ENCODE results near the gene NGF.

NGF gene

DNA sequence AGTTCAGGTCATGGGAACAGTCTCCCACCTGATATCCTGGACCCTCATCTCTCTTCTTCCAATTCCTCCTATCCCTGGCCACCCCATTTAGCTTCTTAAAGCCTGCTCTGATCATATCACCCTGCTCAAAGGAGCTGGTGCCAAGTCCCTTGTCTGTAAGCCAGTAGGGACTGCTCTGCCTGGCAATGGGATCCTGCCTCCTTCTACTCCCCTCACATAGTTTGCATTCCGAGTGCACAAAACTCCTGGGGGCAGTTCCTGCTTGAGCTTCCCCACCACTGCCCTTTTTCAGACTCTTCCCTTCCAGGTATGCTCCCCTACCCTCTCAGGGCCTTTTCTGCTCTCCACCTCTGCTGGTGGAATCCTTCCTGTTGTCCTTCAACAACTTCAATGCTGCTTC lies 48.1 kb downstream of the NGF start:
- no peak for TF ChIP-seq FOXP2 (optimal IDR thresholded peaks at IDR 0.05; ENCODE audit: borderline replicate concordance, extremely low read depth, extremely low read length, insufficient read depth)
- TF ChIP-seq, protein P1, sequence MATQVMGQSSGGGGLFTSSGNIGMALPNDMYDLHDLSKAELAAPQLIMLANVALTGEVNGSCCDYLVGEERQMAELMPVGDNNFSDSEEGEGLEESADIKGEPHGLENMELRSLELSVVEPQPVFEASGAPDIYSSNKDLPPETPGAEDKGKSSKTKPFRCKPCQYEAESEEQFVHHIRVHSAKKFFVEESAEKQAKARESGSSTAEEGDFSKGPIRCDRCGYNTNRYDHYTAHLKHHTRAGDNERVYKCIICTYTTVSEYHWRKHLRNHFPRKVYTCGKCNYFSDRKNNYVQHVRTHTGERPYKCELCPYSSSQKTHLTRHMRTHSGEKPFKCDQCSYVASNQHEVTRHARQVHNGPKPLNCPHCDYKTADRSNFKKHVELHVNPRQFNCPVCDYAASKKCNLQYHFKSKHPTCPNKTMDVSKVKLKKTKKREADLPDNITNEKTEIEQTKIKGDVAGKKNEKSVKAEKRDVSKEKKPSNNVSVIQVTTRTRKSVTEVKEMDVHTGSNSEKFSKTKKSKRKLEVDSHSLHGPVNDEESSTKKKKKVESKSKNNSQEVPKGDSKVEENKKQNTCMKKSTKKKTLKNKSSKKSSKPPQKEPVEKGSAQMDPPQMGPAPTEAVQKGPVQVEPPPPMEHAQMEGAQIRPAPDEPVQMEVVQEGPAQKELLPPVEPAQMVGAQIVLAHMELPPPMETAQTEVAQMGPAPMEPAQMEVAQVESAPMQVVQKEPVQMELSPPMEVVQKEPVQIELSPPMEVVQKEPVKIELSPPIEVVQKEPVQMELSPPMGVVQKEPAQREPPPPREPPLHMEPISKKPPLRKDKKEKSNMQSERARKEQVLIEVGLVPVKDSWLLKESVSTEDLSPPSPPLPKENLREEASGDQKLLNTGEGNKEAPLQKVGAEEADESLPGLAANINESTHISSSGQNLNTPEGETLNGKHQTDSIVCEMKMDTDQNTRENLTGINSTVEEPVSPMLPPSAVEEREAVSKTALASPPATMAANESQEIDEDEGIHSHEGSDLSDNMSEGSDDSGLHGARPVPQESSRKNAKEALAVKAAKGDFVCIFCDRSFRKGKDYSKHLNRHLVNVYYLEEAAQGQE (IDR thresholded peaks at IDR 0.05; ENCODE audit: insufficient read depth in 1 of 2, low read depth in 2 of 2, low read length in 2 of 2), result no peak
- no peak for TF ChIP-seq POLR2AphosphoS5 (IDR thresholded peaks at IDR 0.05; ENCODE audit: low read depth, low read length)
- no peak for TF ChIP-seq TAF1 (IDR thresholded peaks at IDR 0.05; ENCODE audit: borderline replicate concordance, insufficient read depth, low read length)
- TF ChIP-seq SIN3A (IDR thresholded peaks at IDR 0.05; ENCODE audit: borderline replicate concordance, insufficient read depth, low read length), result no peak

DNA sequence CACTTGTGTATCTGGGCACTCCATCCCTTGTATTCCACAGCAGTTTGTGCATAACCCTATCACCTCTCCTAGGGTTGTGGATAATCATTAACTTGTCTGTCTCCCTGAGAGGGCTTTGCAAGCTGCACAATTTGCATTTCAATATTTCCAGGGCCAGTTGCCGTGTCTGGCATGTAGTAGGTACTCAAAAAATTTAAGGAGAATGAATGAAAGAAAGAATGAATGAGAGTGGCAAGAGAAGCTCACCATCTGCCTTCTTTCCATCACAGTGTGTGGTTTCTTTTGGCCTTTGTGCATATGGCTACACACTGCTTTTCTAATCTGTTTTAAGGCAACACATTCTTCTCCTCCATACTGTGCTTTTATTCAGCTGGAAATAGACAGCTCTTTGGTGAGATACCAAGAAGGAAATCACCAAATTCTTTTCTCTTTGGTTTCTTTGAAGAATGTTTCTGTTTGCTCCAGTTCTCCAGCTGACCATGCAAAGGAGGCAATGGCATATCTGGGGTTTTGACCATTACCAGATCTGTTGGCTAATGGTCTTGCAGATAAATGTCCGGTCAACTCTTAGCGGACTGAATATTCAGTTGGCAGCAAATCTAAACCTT lies 49.4 kb downstream of the NGF start:
- TF ChIP-seq FOXP2 (optimal IDR thresholded peaks at IDR 0.05; ENCODE audit: borderline replicate concordance, extremely low read depth, extremely low read length, insufficient read depth) (no peak), SIN3A (IDR thresholded peaks at IDR 0.05; ENCODE audit: borderline replicate concordance, insufficient read depth, low read length) (no peak), TAF1 (IDR thresholded peaks at IDR 0.05; ENCODE audit: borderline replicate concordance, insufficient read depth, low read length) (no peak), POLR2AphosphoS5 (IDR thresholded peaks at IDR 0.05; ENCODE audit: low read depth, low read length) (no peak)
- TF ChIP-seq, protein P1 (IDR thresholded peaks at IDR 0.05; ENCODE audit: insufficient read depth in 1 of 2, low read depth in 2 of 2, low read length in 2 of 2), result no peak

DNA sequence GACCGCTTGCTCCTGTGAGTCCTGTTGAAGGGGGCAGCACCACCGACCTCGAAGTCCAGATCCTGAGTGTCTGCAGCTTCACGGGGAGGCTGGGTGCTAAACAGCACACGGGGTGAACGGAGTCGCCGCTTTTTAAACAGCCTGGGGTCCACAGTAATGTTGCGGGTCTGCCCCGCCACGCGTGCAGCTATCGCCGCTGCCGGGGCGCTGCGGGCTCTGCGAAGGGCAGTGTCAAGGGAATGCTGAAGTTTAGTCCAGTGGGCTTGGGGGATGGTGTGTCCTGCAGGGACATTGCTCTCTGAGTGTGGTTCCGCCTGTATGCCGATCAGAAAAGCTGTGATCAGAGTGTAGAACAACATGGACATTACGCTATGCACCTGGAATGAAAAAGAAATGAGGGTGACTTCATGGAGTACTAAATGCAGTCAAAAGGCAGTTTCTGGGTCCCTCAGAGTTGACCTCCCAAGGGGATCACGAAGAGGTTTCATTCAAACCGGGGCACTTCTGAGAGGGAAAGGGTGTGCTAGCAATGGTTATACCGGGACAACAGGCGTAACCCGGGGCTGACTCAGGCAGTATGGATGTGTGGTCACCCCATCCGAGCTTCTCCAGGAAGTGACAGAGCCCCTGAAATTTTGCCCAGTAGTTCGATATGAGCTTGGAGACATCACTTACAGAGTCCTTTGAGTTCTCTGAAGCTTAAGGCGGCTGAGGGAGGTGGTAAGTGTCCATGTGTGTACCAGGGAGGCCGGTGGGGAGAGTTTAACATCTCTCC lies 51.4 kb downstream of the NGF start:
- no peak for TF ChIP-seq TAF1 (IDR thresholded peaks at IDR 0.05; ENCODE audit: borderline replicate concordance, insufficient read depth, low read length)

DNA sequence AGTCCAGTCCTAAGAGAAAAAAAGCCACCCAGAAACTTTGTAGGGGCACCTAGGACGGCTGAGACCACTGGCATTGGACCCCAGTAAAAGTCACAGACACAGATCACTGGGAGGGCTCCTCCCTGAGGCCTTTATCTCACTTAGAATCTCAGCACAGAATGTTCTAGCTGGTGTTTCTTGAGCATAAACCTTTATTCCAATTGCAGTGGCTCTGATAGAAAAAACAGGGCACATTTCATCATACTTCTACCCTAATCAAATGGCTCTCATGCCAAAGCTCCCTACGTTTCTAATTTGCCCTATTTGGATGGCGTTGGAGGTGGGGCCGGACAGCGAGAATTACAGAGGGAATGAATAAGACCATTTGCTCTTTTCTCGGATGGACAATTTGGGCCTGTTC lies 53.8 kb downstream of the NGF start:
- TF ChIP-seq, protein P1 (IDR thresholded peaks at IDR 0.05; ENCODE audit: insufficient read depth in 1 of 2, low read depth in 2 of 2, low read length in 2 of 2), result no peak
- no peak for TF ChIP-seq POLR2AphosphoS5 (IDR thresholded peaks at IDR 0.05; ENCODE audit: low read depth, low read length)
- no peak for TF ChIP-seq SIN3A (IDR thresholded peaks at IDR 0.05; ENCODE audit: borderline replicate concordance, insufficient read depth, low read length)
- TF ChIP-seq FOXP2 (optimal IDR thresholded peaks at IDR 0.05; ENCODE audit: borderline replicate concordance, extremely low read depth, extremely low read length, insufficient read depth), result no peak
- no peak for TF ChIP-seq TAF1 (IDR thresholded peaks at IDR 0.05; ENCODE audit: borderline replicate concordance, insufficient read depth, low read length)

DNA sequence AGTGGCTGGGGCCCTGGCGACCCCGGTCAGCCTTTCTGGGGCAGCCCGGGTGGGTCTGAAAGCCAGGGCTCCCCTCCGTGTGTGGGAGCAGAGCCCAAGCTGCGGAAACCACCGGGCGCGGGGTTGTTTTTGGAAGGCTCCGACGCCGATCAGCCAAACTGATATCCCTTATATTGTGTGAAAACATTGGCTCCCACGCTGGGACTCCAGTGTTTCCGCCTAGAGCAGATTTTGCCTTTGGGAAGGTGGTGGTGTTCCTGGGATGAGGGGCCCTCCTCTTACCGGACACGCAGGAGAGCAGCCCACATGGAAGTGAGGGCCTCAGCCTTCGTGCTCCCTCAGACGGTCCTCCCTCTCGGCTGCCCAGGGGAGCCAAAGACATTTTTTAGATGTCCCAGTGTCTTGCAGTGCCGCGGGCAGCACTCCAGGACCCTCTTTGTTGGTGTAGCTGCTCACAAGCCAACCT lies 54.3 kb downstream of the NGF start:
- TF ChIP-seq TAF1 (IDR thresholded peaks at IDR 0.05; ENCODE audit: borderline replicate concordance, insufficient read depth, low read length) (no peak), FOXP2 (optimal IDR thresholded peaks at IDR 0.05; ENCODE audit: borderline replicate concordance, extremely low read depth, extremely low read length, insufficient read depth) (no peak), POLR2AphosphoS5 (IDR thresholded peaks at IDR 0.05; ENCODE audit: low read depth, low read length) (no peak), SIN3A (IDR thresholded peaks at IDR 0.05; ENCODE audit: borderline replicate concordance, insufficient read depth, low read length) (no peak)
- TF ChIP-seq, protein P1 (IDR thresholded peaks at IDR 0.05; ENCODE audit: insufficient read depth in 1 of 2, low read depth in 2 of 2, low read length in 2 of 2), result no peak

Data from PFSK-1 (cell line).